Measurements from ENCODE around the gene TSPAN18. TPM values are rescaled to one million over a fixed set of nuclear protein-coding genes. Genes with fewer than 3 reads are reported as not detected.
A peak's percentile ranks its signal among the peaks of the same experiment; 100 is the strongest.

Gene TSPAN18
- total RNA-seq, 4 donors from 2014 or later = 27.7 to 70.1 (median 50.2) TPM

DNA sequence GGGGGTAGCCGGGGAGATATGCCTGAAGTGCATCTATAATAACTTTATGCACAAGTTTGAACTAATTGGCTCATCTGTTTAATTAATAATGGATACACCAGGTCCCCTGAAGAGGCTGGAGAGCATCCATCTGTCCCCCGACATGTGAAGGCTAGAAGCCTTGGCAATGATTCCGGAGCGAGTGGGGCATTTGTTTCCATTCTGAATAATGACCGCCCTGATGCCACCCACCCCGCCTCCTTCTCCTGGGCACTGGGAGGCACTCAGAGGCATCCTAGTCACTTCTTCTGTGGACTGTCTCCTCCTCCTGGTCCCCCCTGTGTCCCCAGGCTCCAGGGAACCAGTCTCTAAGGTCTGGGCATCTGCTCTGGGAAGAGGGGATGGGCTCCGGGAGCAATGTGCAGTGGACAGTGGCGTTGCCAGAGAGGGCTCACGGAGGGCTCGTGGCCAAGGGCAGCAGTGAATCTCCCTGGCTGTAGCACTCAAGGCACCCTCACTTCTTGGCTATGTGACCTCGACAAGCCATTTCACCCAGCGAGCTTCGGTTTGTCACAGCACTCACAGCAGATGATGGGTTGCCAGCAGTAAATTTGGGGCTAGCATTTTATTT lies 64.7 kb downstream of the TSPAN18 start:
- Histone ChIP-seq H3K36me3 (no peaks in the 10 kb centered on the region), H3K27ac (replicated peaks in 1 of 4) (peak overlapping the region in 2 of 4 donors; percentile 28 to 49), H3K9me3 (no peaks in the 10 kb centered on the region), H3K27me3 (no peaks in the 10 kb centered on the region), H3K4me3 (no peak overlapping the region), H3K4me1 (peaks cover 32 to 93% (median 83%) of the 10 kb centered on the region in 4 donors)
- DNase-seq (ENCODE audit: extremely low spot score) = no peak
- WGBS = 65% methylated on average over 10 of the region's 13 CpGs
- intact Hi-C loops (cut with DNase I) = no loop called here
- TF ChIP-seq EP300 (IDR thresholded peaks at IDR 0.05) (no peak), POLR2A (IDR thresholded peaks at IDR 0.05; ENCODE audit: low read depth) (no peak), POLR2AphosphoS5 (IDR thresholded peaks at IDR 0.05) (no peak)
- TF ChIP-seq, protein P1, sequence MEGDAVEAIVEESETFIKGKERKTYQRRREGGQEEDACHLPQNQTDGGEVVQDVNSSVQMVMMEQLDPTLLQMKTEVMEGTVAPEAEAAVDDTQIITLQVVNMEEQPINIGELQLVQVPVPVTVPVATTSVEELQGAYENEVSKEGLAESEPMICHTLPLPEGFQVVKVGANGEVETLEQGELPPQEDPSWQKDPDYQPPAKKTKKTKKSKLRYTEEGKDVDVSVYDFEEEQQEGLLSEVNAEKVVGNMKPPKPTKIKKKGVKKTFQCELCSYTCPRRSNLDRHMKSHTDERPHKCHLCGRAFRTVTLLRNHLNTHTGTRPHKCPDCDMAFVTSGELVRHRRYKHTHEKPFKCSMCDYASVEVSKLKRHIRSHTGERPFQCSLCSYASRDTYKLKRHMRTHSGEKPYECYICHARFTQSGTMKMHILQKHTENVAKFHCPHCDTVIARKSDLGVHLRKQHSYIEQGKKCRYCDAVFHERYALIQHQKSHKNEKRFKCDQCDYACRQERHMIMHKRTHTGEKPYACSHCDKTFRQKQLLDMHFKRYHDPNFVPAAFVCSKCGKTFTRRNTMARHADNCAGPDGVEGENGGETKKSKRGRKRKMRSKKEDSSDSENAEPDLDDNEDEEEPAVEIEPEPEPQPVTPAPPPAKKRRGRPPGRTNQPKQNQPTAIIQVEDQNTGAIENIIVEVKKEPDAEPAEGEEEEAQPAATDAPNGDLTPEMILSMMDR (IDR thresholded peaks at IDR 0.05) = no peak

DNA sequence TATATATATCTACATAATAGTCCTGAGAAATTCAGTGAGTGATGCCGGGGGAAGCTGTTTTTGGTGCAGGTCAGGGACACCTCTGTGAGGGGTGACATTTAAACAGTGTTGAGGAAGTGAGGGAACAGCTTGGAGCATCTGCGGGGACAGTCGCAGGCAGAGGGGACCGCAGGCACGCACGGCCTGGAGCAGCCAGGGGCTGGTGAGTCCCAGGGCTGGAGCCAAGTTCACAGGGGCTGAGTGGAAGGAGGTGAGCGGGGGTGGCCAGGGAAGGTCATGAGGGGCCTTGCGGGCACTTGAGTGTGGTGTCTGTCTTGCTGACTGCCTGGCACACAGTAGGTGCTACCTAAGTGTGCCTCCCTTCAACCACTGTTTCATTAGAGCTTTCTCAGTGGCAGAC lies 65.4 kb downstream of the TSPAN18 start:
- H3K9me3 ChIP-seq = no peaks in the 10 kb centered on the region
- H3K27ac ChIP-seq (replicated peaks in 1 of 4) = peak overlapping the region; percentile 52 to 70 (median 61)
- H3K4me1 ChIP-seq = peaks cover 29 to 90% (median 77%) of the 10 kb centered on the region in 4 donors
- TF ChIP-seq POLR2A (IDR thresholded peaks at IDR 0.05; ENCODE audit: low read depth) = no peak
- TF ChIP-seq, protein P1 (IDR thresholded peaks at IDR 0.05) = no peak
- TF ChIP-seq POLR2AphosphoS5 (IDR thresholded peaks at IDR 0.05) = no peak
- no peak for TF ChIP-seq EP300 (IDR thresholded peaks at IDR 0.05)
- no peak overlapping the region for H3K4me3 ChIP-seq
- no peaks in the 10 kb centered on the region for H3K36me3 ChIP-seq
- intact Hi-C loops (cut with DNase I) = no loop called here
- WGBS = 81% methylated on average over 8 of the region's 8 CpGs
- no peak for DNase-seq (ENCODE audit: extremely low spot score)
- no peaks in the 10 kb centered on the region for H3K27me3 ChIP-seq

DNA sequence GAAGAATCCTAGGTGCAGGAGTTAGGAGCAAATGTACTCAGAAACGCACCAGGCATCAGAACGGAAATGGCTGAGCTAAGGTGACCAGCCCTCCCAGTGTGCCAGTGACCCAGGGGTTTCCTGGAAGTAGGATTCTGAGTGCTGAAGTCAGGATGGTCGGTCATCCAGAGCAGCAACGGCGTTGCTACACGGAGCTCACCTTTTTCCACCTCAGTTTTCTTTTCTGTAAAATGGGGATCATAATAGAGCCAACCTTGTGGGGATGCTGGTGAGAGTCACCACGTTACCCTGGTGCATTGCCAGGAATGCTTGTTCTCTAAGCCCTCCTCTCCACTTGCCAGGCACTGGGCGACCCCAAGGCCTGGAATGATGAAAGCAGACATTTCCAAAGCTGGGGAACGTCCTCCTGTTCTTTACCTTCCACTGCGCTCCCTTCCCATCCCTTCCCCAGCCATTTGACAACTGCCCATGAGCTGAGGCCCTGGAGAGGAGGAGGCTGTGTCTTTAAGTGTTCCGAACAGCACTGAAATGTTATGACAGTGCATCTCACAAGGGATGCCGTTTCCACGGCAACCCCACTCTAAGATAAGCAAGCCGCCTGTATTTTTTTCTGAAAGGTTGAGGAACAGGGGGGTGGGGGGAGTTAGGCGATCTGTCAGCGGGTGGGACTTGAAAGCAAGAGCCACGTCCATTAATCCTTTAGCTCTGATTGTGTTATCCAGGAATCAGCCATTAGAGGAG lies 66.8 kb downstream of the TSPAN18 start:
- Histone ChIP-seq H3K27me3 (no peaks in the 10 kb centered on the region), H3K36me3 (no peaks in the 10 kb centered on the region), H3K4me1 (peaks cover 28 to 89% (median 74%) of the 10 kb centered on the region in 4 donors), H3K4me3 (no peak overlapping the region), H3K9me3 (no peaks in the 10 kb centered on the region), H3K27ac (replicated peaks in 1 of 4) (peak overlapping the region; percentile 52 to 70 (median 61))
- TF ChIP-seq, protein P1 (IDR thresholded peaks at IDR 0.05) = no peak
- TF ChIP-seq POLR2AphosphoS5 (IDR thresholded peaks at IDR 0.05) (no peak), EP300 (IDR thresholded peaks at IDR 0.05) (no peak), POLR2A (IDR thresholded peaks at IDR 0.05; ENCODE audit: low read depth) (no peak)
- DNase-seq (ENCODE audit: extremely low spot score) = no peak
- 49% methylated on average over 17 of the region's 17 CpGs for WGBS
- intact Hi-C loops (cut with DNase I) = no loop called here

DNA sequence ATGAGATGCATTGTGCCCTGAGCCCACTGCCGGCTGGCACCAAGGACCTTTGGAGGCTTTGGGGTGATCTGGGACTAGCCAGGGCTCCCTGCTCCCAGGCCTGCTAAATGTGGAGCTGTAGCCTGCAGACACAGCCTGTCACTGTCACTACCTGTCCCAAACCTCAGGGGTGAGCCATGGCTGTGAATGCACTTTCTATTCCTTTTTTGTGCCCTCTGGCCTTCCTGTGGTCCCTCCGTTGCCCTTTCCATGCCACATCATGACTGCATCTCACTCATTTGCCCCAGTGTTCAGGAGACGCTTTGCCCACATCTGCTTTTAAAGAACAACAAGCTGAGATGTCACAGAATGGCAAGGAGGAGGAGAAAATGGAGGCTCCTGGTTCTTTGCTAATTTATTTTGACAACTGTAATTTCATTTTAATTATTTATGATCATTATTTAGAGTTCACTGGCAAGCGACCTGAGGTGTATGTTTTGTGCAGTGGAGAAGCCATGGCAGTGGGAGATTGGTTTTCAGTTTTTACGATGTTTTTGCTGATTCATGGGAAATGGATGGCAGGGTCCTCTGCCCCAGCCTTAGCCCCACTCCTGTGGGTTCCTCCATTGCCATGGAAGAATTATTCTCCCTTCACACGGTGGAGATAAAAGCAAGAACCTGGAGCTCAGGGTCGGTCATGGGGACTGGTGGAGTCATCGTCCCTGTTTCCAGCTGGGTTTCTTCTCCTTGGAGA lies 69.2 kb downstream of the TSPAN18 start:
- no peaks in the 10 kb centered on the region for H3K27me3 ChIP-seq
- no peak for DNase-seq (ENCODE audit: extremely low spot score)
- peak overlapping the region in 3 of 4 donors; percentile 21 to 70 (median 58) for H3K27ac ChIP-seq (replicated peaks in 1 of 4)
- H3K4me3 ChIP-seq = no peak overlapping the region
- WGBS = 83% methylated on average over 8 of the region's 8 CpGs
- no peak for TF ChIP-seq EP300 (IDR thresholded peaks at IDR 0.05)
- H3K9me3 ChIP-seq = no peaks in the 10 kb centered on the region
- intact Hi-C loops (cut with DNase I) = no loop called here
- H3K4me1 ChIP-seq = peaks cover 18 to 87% (median 67%) of the 10 kb centered on the region in 4 donors
- no peaks in the 10 kb centered on the region for H3K36me3 ChIP-seq

DNA sequence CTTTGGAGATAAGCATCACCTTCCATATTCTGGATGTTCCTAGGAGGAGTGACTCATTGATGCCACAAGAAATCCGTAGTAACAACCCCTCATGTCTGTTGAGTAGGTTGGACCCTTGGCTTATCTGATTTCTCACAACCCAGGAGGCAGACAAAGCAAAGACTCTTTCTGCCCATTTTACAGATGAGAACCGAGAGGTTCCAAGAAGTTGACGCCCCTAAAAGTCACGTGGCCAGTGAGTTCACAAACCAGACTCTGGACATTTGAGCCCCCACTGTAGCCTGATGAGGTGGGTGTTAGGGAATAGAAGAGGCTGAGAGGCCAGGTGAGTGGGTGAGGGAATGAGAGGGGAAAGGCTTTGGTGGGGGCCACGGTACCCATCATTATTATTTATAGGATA lies 70.3 kb downstream of the TSPAN18 start:
- Histone ChIP-seq H3K36me3 (no peaks in the 10 kb centered on the region), H3K4me3 (no peak overlapping the region), H3K9me3 (no peaks in the 10 kb centered on the region), H3K27me3 (no peaks in the 10 kb centered on the region), H3K4me1 (peaks cover 13 to 86% (median 63%) of the 10 kb centered on the region in 4 donors), H3K27ac (replicated peaks in 1 of 4) (peak overlapping the region in 2 of 4 donors; percentile 58 to 67)
- intact Hi-C loops (cut with DNase I) = no loop called here
- no peak for DNase-seq (ENCODE audit: extremely low spot score)
- TF ChIP-seq, protein P1 (IDR thresholded peaks at IDR 0.05) = no peak
- TF ChIP-seq EP300 (IDR thresholded peaks at IDR 0.05) (no peak), POLR2AphosphoS5 (IDR thresholded peaks at IDR 0.05) (no peak), POLR2A (IDR thresholded peaks at IDR 0.05; ENCODE audit: low read depth) (no peak)
- WGBS = 95% methylated on average over 5 of the region's 5 CpGs
